Caco-2 (cell line): Measurements from ENCODE around the gene GAMT. TPM values are rescaled to one million over a fixed set of nuclear protein-coding genes. Genes with fewer than 3 reads are reported as not detected.

Experiments
- BruUV-seq: library from RNA; stranded (reverse); fragments of 400-500 nt; replicated peaks from 2 replicates; lab custom pipeline; 2021; lab: Mats Ljungman, UMichigan
- CTCF ChIA-PET: fragments of 300-600 bp; sonication (Branson Sonifier 250); formaldehyde crosslinking; loops from one replicate; lab custom pipeline; 2022; ENCODE audit warnings: antibody characterized with exemption; lab: Charles Lee
- POLR2A ChIA-PET: fragments of 300-600 bp; sonication (Branson Sonifier 250); formaldehyde crosslinking; loops from one replicate; lab custom pipeline; 2022; ENCODE audit warnings: antibody characterized with exemption; lab: Charles Lee
- DNase-seq, 2 experiments: peaks; one replicate each; pipeline versions ENCODE4 v3.0.0 to v3.0.0-alpha.2; 2020 to 2022
- H3K27me3 ChIP-seq: replicated peaks from 2 replicates; pipeline ENCODE4 v1.6.0; 2011; ENCODE audit warnings: low read length; ENCODE audit not compliant: control insufficient read depth, insufficient read depth
- H3K36me3 ChIP-seq: 2 replicates; pipeline ENCODE4 v1.5.1; 2011; ENCODE audit warnings: low read length; ENCODE audit not compliant: control insufficient read depth, insufficient read depth
- H3K4me1 ChIP-seq: fragments of 250-450 bp; sonication (Bioruptor Pico); 2 replicates; pipeline ENCODE4 v1.5.1; 2020; ENCODE audit warnings: mild to moderate bottlenecking
- H3K4me3 ChIP-seq: 2 replicates; pipeline ENCODE4 v1.5.1; 2011; ENCODE audit warnings: low read depth, mild to moderate bottlenecking, control low read depth, low read length
- H3K9me3 ChIP-seq: fragments of 250-450 bp; sonication (Bioruptor Pico); 2 replicates; pipeline ENCODE4 v1.5.1; 2020; ENCODE audit warnings: mild to moderate bottlenecking, moderate library complexity
- H3K27ac Mint-ChIP-seq: one replicate; pipeline ENCODE4 v1.8.0; 2022; ENCODE audit warnings: mixed read lengths; ENCODE audit not compliant: unreplicated experiment
- H3K27me3 Mint-ChIP-seq: one replicate; pipeline ENCODE4 v1.8.0; 2022; ENCODE audit warnings: mixed read lengths; ENCODE audit not compliant: insufficient read depth, unreplicated experiment
- H3K36me3 Mint-ChIP-seq: one replicate; pipeline ENCODE4 v1.8.0; 2022; ENCODE audit warnings: mild to moderate bottlenecking, mixed read lengths; ENCODE audit not compliant: insufficient read depth, unreplicated experiment
- H3K4me1 Mint-ChIP-seq: one replicate; pipeline ENCODE4 v1.8.0; 2022; ENCODE audit warnings: low read depth, mixed read lengths; ENCODE audit not compliant: unreplicated experiment
- H3K4me3 Mint-ChIP-seq: one replicate; pipeline ENCODE4 v1.8.0; 2022; ENCODE audit warnings: mild to moderate bottlenecking, moderate library complexity, mixed read lengths; ENCODE audit not compliant: unreplicated experiment
- H3K9me3 Mint-ChIP-seq: one replicate; pipeline ENCODE4 v1.8.0; 2022; ENCODE audit warnings: mixed read lengths; ENCODE audit not compliant: unreplicated experiment
- CTCF ChIP-seq, 2 experiments: fragments of 200-600 bp in 1 of 2; IDR thresholded peaks; 1 replicate in 1 of 2; 2 replicates in 1 of 2; pipeline versions ENCODE4 v1.5.1 to v1.8.0; 2011 to 2022; ENCODE audit warnings: antibody characterized with exemption in 1 of 2, control low read depth in 1 of 2, inconsistent platforms in 1 of 2, low read depth in 1 of 2, low read length in 1 of 2, mild to moderate bottlenecking in 1 of 2, moderate library complexity in 1 of 2; ENCODE audit not compliant: insufficient read depth in 1 of 2, severe bottlenecking in 1 of 2, unreplicated experiment in 1 of 2
- intact Hi-C: fragments of 100-400 bp; cut with micrococcal nuclease; formaldehyde crosslinking; loops from one replicate; pipeline ENCODE4 v1.10.0; 2022; ENCODE audit not compliant: unreplicated experiment
- total RNA-seq: library from RNA; stranded (reverse); gene quantifications from 2 replicates; pipeline ENCODE4 v1.2.3, GENCODE V29; 2022

Gene GAMT
- total RNA-seq, 1 experiment from 2014 or later, result 75.7 TPM

GRCh38 chr19:1428738-1429391 is 27.5 kb upstream of the GAMT start:
- no peaks in the 10 kb centered on the region for H3K27me3 Mint-ChIP-seq
- no peak overlapping the region for H3K27ac Mint-ChIP-seq
- no peak for DNase-seq
- H3K27me3 ChIP-seq, result no peaks in the 10 kb centered on the region
- intact Hi-C loops, result no loop called here
- H3K36me3 Mint-ChIP-seq, result peaks cover 89% of the 10 kb centered on the region
- peaks cover 13% of the 10 kb centered on the region for H3K4me1 ChIP-seq
- TF ChIP-seq CTCF (IDR thresholded peaks at IDR 0.05; ENCODE audit: insufficient read depth in 1 of 2, low read depth in 1 of 2, low read length in 1 of 2, severe bottlenecking in 1 of 2, unreplicated experiment in 1 of 2), result no peak
- no peak overlapping the region for H3K4me3 Mint-ChIP-seq
- POLR2A ChIA-PET, result no interaction called here
- H3K9me3 ChIP-seq, result no peaks in the 10 kb centered on the region
- BruUV-seq, result no TSS peak
- CTCF ChIA-PET, result no interaction called here
- H3K9me3 Mint-ChIP-seq, result no peaks in the 10 kb centered on the region
- H3K4me3 ChIP-seq, result no peak overlapping the region
- H3K4me1 Mint-ChIP-seq, result peaks cover 14% of the 10 kb centered on the region
- no peaks in the 10 kb centered on the region; the same call in none of the 2 replicates for H3K36me3 ChIP-seq

- no peak for DNase-seq
- Mint-ChIP-seq H3K4me1 (peaks cover 24% of the 10 kb centered on the region), H3K36me3 (peaks cover 90% of the 10 kb centered on the region), H3K27me3 (no peaks in the 10 kb centered on the region), H3K4me3 (no peak overlapping the region), H3K27ac (no peak overlapping the region), H3K9me3 (no peaks in the 10 kb centered on the region)
- no peaks in the 10 kb centered on the region for H3K27me3 ChIP-seq
- ChIA-PET CTCF (no interaction called here), POLR2A (no interaction called here)
- no peaks in the 10 kb centered on the region for H3K9me3 ChIP-seq
- H3K4me1 ChIP-seq, result peaks cover 26% of the 10 kb centered on the region
- intact Hi-C loops, result no loop called here
- H3K4me3 ChIP-seq, result no peak overlapping the region
- H3K36me3 ChIP-seq, result no peaks in the 10 kb centered on the region; the same call in none of the 2 replicates
- no TSS peak for BruUV-seq
- no peak for TF ChIP-seq CTCF (IDR thresholded peaks at IDR 0.05; ENCODE audit: insufficient read depth in 1 of 2, low read depth in 1 of 2, low read length in 1 of 2, severe bottlenecking in 1 of 2, unreplicated experiment in 1 of 2)
These were observed 26.0 kb upstream of the GAMT start for GRCh38 chr19:1427221-1427920.

- Mint-ChIP-seq H3K9me3 (no peaks in the 10 kb centered on the region), H3K36me3 (peaks cover 89% of the 10 kb centered on the region), H3K27ac (no peak overlapping the region), H3K27me3 (no peaks in the 10 kb centered on the region), H3K4me1 (peaks cover 24% of the 10 kb centered on the region), H3K4me3 (no peak overlapping the region)
- Histone ChIP-seq H3K9me3 (no peaks in the 10 kb centered on the region), H3K36me3 (no peaks in the 10 kb centered on the region; the same call in none of the 2 replicates), H3K4me3 (no peak overlapping the region), H3K4me1 (peaks cover 26% of the 10 kb centered on the region), H3K27me3 (no peaks in the 10 kb centered on the region)
- no TSS peak for BruUV-seq
- ChIA-PET CTCF (no interaction called here), POLR2A (no interaction called here)
- DNase-seq, result no peak
- TF ChIP-seq CTCF (IDR thresholded peaks at IDR 0.05; ENCODE audit: insufficient read depth in 1 of 2, low read depth in 1 of 2, low read length in 1 of 2, severe bottlenecking in 1 of 2, unreplicated experiment in 1 of 2), result no peak
- intact Hi-C loops, result no loop called here
These were observed 25.4 kb upstream of the GAMT start for GRCh38 chr19:1426736-1427135.
